ENCODE measurements around the gene STAC2.

The STAC2 gene

GRCh38 chr17:39197380-39198185, 28.2 kb downstream of the STAC2 start, which contains the start of gene CACNB1:
CACNB1 (minus strand) TSS chr17:39197669; CDS start chr17:39197495, 174 bp downstream.
- Histone ChIP-seq H3K36me3 (ENCODE audit: insufficient read depth, insufficient read length, low read length) (peaks cover 37% of the 10 kb centered on the region), H3K27me3 (ENCODE audit: insufficient read depth, insufficient read length) (no peaks in the 10 kb centered on the region), H3K4me1 (ENCODE audit: insufficient read depth, insufficient read length) (peaks cover 37% of the 10 kb centered on the region), H3K4me3 (ENCODE audit: insufficient read length, low read depth) (peak within 1 kb of the TSS; percentile 71), H3K9me3 (ENCODE audit: insufficient read depth, low read length) (no peaks in the 10 kb centered on the region), H3K9ac (ENCODE audit: insufficient read length, low read depth) (peak within 1 kb of the TSS; percentile 84)
- no peak for TF ChIP-seq YY1 (IDR thresholded peaks at IDR 0.05; ENCODE audit: insufficient read depth, insufficient read length)
- no peak for TF ChIP-seq SUZ12 (IDR thresholded peaks at IDR 0.05; ENCODE audit: extremely low read depth, insufficient read depth, insufficient read length)
- TF ChIP-seq ZNF274 (IDR thresholded peaks at IDR 0.05; ENCODE audit: low read depth, low read length), result no peak
- DNase-seq (ENCODE audit: low read depth, low spot score), result peak; percentile 48

- Histone ChIP-seq H3K4me3 (ENCODE audit: insufficient read length, low read depth) (peak overlapping the region; percentile 71), H3K36me3 (ENCODE audit: insufficient read depth, insufficient read length, low read length) (peaks cover 37% of the 10 kb centered on the region)
Observed at GRCh38 chr17:39196808-39197291, 28.9 kb downstream of the STAC2 start.

GRCh38 chr17:39196241-39196807, 29.4 kb downstream of the STAC2 start:
- Histone ChIP-seq H3K4me1 (ENCODE audit: insufficient read depth, insufficient read length) (peaks cover 31% of the 10 kb centered on the region), H3K9ac (ENCODE audit: insufficient read length, low read depth) (peak overlapping the region; percentile 29), H3K9me3 (ENCODE audit: insufficient read depth, low read length) (no peaks in the 10 kb centered on the region), H3K36me3 (ENCODE audit: insufficient read depth, insufficient read length, low read length) (peaks cover 37% of the 10 kb centered on the region), H3K27me3 (ENCODE audit: insufficient read depth, insufficient read length) (no peaks in the 10 kb centered on the region), H3K4me3 (ENCODE audit: insufficient read length, low read depth) (peak overlapping the region; percentile 71)
- no peak for DNase-seq (ENCODE audit: low read depth, low spot score)
- TF ChIP-seq ZNF274 (IDR thresholded peaks at IDR 0.05; ENCODE audit: low read depth, low read length) (no peak), YY1 (IDR thresholded peaks at IDR 0.05; ENCODE audit: insufficient read depth, insufficient read length) (no peak), SUZ12 (IDR thresholded peaks at IDR 0.05; ENCODE audit: extremely low read depth, insufficient read depth, insufficient read length) (no peak)

More at GRCh38 chr17:39196808-39197291, 28.9 kb downstream of the STAC2 start:
- peak overlapping the region; percentile 84 for H3K9ac ChIP-seq (ENCODE audit: insufficient read length, low read depth)
- H3K4me1 ChIP-seq (ENCODE audit: insufficient read depth, insufficient read length), result peaks cover 31% of the 10 kb centered on the region
- H3K9me3 ChIP-seq (ENCODE audit: insufficient read depth, low read length), result no peaks in the 10 kb centered on the region
- no peak for DNase-seq (ENCODE audit: low read depth, low spot score)
- no peak for TF ChIP-seq ZNF274 (IDR thresholded peaks at IDR 0.05; ENCODE audit: low read depth, low read length)
- TF ChIP-seq SUZ12 (IDR thresholded peaks at IDR 0.05; ENCODE audit: extremely low read depth, insufficient read depth, insufficient read length), result no peak
- no peak for TF ChIP-seq YY1 (IDR thresholded peaks at IDR 0.05; ENCODE audit: insufficient read depth, insufficient read length)
- no peaks in the 10 kb centered on the region for H3K27me3 ChIP-seq (ENCODE audit: insufficient read depth, insufficient read length)

GRCh38 chr17:39195568-39196160, 30.1 kb downstream of the STAC2 start:
- H3K9me3 ChIP-seq (ENCODE audit: insufficient read depth, low read length), result no peaks in the 10 kb centered on the region
- peaks cover 31% of the 10 kb centered on the region for H3K4me1 ChIP-seq (ENCODE audit: insufficient read depth, insufficient read length)
- TF ChIP-seq ZNF274 (IDR thresholded peaks at IDR 0.05; ENCODE audit: low read depth, low read length) (no peak), SUZ12 (IDR thresholded peaks at IDR 0.05; ENCODE audit: extremely low read depth, insufficient read depth, insufficient read length) (no peak)
- H3K4me3 ChIP-seq (ENCODE audit: insufficient read length, low read depth), result peak overlapping the region; percentile 45
- no peaks in the 10 kb centered on the region for H3K27me3 ChIP-seq (ENCODE audit: insufficient read depth, insufficient read length)
- peak overlapping the region; percentile 82 for H3K9ac ChIP-seq (ENCODE audit: insufficient read length, low read depth)
- no peak for DNase-seq (ENCODE audit: low read depth, low spot score)
- H3K36me3 ChIP-seq (ENCODE audit: insufficient read depth, insufficient read length, low read length), result peaks cover 35% of the 10 kb centered on the region

- no peak for DNase-seq (ENCODE audit: low read depth, low spot score)
- TF ChIP-seq SUZ12 (IDR thresholded peaks at IDR 0.05; ENCODE audit: extremely low read depth, insufficient read depth, insufficient read length) (no peak), ZNF274 (IDR thresholded peaks at IDR 0.05; ENCODE audit: low read depth, low read length) (no peak), YY1 (IDR thresholded peaks at IDR 0.05; ENCODE audit: insufficient read depth, insufficient read length) (no peak)
- peaks cover 35% of the 10 kb centered on the region for H3K36me3 ChIP-seq (ENCODE audit: insufficient read depth, insufficient read length, low read length)
- no peaks in the 10 kb centered on the region for H3K9me3 ChIP-seq (ENCODE audit: insufficient read depth, low read length)
- H3K4me1 ChIP-seq (ENCODE audit: insufficient read depth, insufficient read length), result peaks cover 31% of the 10 kb centered on the region
- no peaks in the 10 kb centered on the region for H3K27me3 ChIP-seq (ENCODE audit: insufficient read depth, insufficient read length)
- H3K4me3 ChIP-seq (ENCODE audit: insufficient read length, low read depth), result peak overlapping the region; percentile 45
- peak overlapping the region; percentile 82 for H3K9ac ChIP-seq (ENCODE audit: insufficient read length, low read depth)
Observed at GRCh38 chr17:39194985-39195524, 30.7 kb downstream of the STAC2 start.

GRCh38 chr17:39194089-39194984, 31.4 kb downstream of the STAC2 start:
- Histone ChIP-seq H3K9me3 (ENCODE audit: insufficient read depth, low read length) (no peaks in the 10 kb centered on the region), H3K4me1 (ENCODE audit: insufficient read depth, insufficient read length) (peaks cover 31% of the 10 kb centered on the region), H3K36me3 (ENCODE audit: insufficient read depth, insufficient read length, low read length) (peaks cover 35% of the 10 kb centered on the region), H3K27me3 (ENCODE audit: insufficient read depth, insufficient read length) (no peaks in the 10 kb centered on the region), H3K4me3 (ENCODE audit: insufficient read length, low read depth) (peak overlapping the region; percentile 45), H3K9ac (ENCODE audit: insufficient read length, low read depth) (peak overlapping the region; percentile 82)
- TF ChIP-seq ZNF274 (IDR thresholded peaks at IDR 0.05; ENCODE audit: low read depth, low read length), result no peak
- TF ChIP-seq YY1 (IDR thresholded peaks at IDR 0.05; ENCODE audit: insufficient read depth, insufficient read length), result no peak
- no peak for TF ChIP-seq SUZ12 (IDR thresholded peaks at IDR 0.05; ENCODE audit: extremely low read depth, insufficient read depth, insufficient read length)
- no peak for DNase-seq (ENCODE audit: low read depth, low spot score)

All from NT2/D1 (cell line).